ENCODE data around the gene STRIP1. TPM values are rescaled to one million over a fixed set of nuclear protein-coding genes. Genes with fewer than 3 reads are reported as not detected.

Gene STRIP1
- total RNA-seq, 1 donor from 2014 or later: 77.3 TPM

GRCh38 chr1:110008971-110009565, 25.4 kb upstream of the STRIP1 start:
- no peak overlapping the region for H3K27ac Mint-ChIP-seq

GRCh38 chr1:110011527-110012041, 22.8 kb upstream of the STRIP1 start:
- ChIA-PET POLR2A (interaction anchor here (0.7 to 2.4 kb wide), 8 partner anchors 13 to 527 kb away, joined by 3 to 21 read pairs (median 4); partner anchors contain the start of genes AHCYL1, GNAI3, GSTM1 and STRIP1), CTCF (interaction anchor here (0.6 to 4.4 kb wide), 22 partner anchors 8 to 478 kb away, joined by 3 to 69 read pairs (median 4); partner anchors contain the start of genes AHCYL1, GNAI3 and STRIP1)
- Mint-ChIP-seq H3K36me3 (ENCODE audit: low read depth) (peaks cover 53% of the 10 kb centered on the region), H3K4me3 (peak overlapping the region; percentile 75), H3K9me3 (no peaks in the 10 kb centered on the region), H3K4me1 (peaks cover 37% of the 10 kb centered on the region), H3K27ac (peak overlapping the region; percentile 99), H3K27me3 (no peaks in the 10 kb centered on the region)
- ATAC-seq (ENCODE audit: low read depth) (peak; percentile 90), DNase-seq (no peak)
- TF ChIP-seq, protein P1, sequence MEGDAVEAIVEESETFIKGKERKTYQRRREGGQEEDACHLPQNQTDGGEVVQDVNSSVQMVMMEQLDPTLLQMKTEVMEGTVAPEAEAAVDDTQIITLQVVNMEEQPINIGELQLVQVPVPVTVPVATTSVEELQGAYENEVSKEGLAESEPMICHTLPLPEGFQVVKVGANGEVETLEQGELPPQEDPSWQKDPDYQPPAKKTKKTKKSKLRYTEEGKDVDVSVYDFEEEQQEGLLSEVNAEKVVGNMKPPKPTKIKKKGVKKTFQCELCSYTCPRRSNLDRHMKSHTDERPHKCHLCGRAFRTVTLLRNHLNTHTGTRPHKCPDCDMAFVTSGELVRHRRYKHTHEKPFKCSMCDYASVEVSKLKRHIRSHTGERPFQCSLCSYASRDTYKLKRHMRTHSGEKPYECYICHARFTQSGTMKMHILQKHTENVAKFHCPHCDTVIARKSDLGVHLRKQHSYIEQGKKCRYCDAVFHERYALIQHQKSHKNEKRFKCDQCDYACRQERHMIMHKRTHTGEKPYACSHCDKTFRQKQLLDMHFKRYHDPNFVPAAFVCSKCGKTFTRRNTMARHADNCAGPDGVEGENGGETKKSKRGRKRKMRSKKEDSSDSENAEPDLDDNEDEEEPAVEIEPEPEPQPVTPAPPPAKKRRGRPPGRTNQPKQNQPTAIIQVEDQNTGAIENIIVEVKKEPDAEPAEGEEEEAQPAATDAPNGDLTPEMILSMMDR (IDR thresholded peaks at IDR 0.05): peak; percentile 55
- intact Hi-C loops (cut with micrococcal nuclease): loop anchor here (1.0 kb wide), 6 partner anchors 18 to 465 kb away; partner anchors contain the start of genes AHCYL1 and STRIP1

More at GRCh38 chr1:110008971-110009565, 25.4 kb upstream of the STRIP1 start:
- CTCF ChIA-PET: interaction anchor here (3.6 kb wide), 1 partner anchor 26 kb away, joined by 69 read pairs; the partner anchor contains the start of gene AHCYL1
- Mint-ChIP-seq H3K4me1 (peaks cover 57% of the 10 kb centered on the region), H3K27me3 (no peaks in the 10 kb centered on the region), H3K4me3 (no peak overlapping the region), H3K9me3 (no peaks in the 10 kb centered on the region), H3K36me3 (ENCODE audit: low read depth) (peaks cover 35% of the 10 kb centered on the region)
- intact Hi-C loops (cut with micrococcal nuclease): no loop called here
- TF ChIP-seq, protein P1 (IDR thresholded peaks at IDR 0.05): no peak
- ATAC-seq (ENCODE audit: low read depth) (no peak), DNase-seq (no peak)
- POLR2A ChIA-PET: interaction anchor here (1.6 kb wide), 1 partner anchor 25 kb away, joined by 5 read pairs; the partner anchor contains the start of gene STRIP1

GRCh38 chr1:110012100-110012780, 22.2 kb upstream of the STRIP1 start:
- peak overlapping the region; percentile 75 for H3K4me3 Mint-ChIP-seq
- ChIA-PET CTCF (interaction anchor here (0.7 to 4.4 kb wide), 15 partner anchors 8 to 466 kb away, joined by 3 to 69 read pairs (median 8); partner anchors contain the start of genes AHCYL1, GNAI3 and STRIP1), POLR2A (interaction anchor here (0.5 to 2.4 kb wide), 8 partner anchors 13 to 1352 kb away, joined by 3 to 21 read pairs (median 4); partner anchors contain the start of genes AHCYL1, GNAI3, GSTM1 and STRIP1)
- TF ChIP-seq, protein P1 (IDR thresholded peaks at IDR 0.05): no peak
- DNase-seq (peak; percentile 36), ATAC-seq (ENCODE audit: low read depth) (peak; percentile 80)
- peaks cover 37% of the 10 kb centered on the region for H3K4me1 Mint-ChIP-seq
- H3K27ac Mint-ChIP-seq: peak overlapping the region; percentile 99
- H3K9me3 Mint-ChIP-seq: no peaks in the 10 kb centered on the region
- intact Hi-C loops (cut with micrococcal nuclease): no loop called here
- no peaks in the 10 kb centered on the region for H3K27me3 Mint-ChIP-seq
- H3K36me3 Mint-ChIP-seq (ENCODE audit: low read depth): peaks cover 59% of the 10 kb centered on the region

DNA sequence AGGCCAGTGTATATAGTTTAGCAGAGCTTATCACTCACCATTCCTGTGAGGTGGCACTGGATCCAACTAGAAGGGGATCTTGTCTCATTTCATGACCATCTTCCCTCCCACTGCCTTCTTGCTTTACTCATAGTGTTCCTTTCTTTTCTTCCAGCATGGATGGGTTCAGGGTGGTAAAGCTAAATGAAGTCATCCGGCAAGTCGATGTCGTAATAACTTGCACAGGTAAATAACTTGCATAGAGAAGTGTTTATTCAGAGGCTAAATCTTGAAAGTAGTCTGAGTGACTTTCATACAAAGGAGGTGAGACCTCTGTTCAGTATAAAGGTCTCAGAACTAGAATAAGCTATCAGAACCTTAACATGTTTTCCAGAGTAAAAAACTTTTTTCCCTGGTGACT, 16.6 kb upstream of the STRIP1 start:
- intact Hi-C loops (cut with micrococcal nuclease): no loop called here

More for the DNA sequence above, 16.6 kb upstream of the STRIP1 start:
- TF ChIP-seq, protein P1 (IDR thresholded peaks at IDR 0.05): no peak
- H3K9me3 Mint-ChIP-seq: no peaks in the 10 kb centered on the region
- POLR2A ChIA-PET: interaction anchor here (1.2 kb wide), 1 partner anchor 17 kb away, joined by 3 read pairs; the partner anchor contains the start of gene STRIP1
- peaks cover 83% of the 10 kb centered on the region for H3K36me3 Mint-ChIP-seq (ENCODE audit: low read depth)
- ATAC-seq (ENCODE audit: low read depth) (no peak), DNase-seq (no peak)
- H3K4me3 Mint-ChIP-seq: no peak overlapping the region
- CTCF ChIA-PET: interaction anchor here (5.5 kb wide), 1 partner anchor 12 kb away, joined by 28 read pairs; no protein-coding TSS in a partner anchor
- H3K27ac Mint-ChIP-seq: no peak overlapping the region
- H3K27me3 Mint-ChIP-seq: no peaks in the 10 kb centered on the region
- H3K4me1 Mint-ChIP-seq: peaks cover 3% of the 10 kb centered on the region

Measured in activated B cell treated with CpG ODN at 0.5 μM for 24 hours (primary cell).